ENCODE measurements around the gene C14orf132.

- TF ChIP-seq CTCF (optimal IDR thresholded peaks at IDR 0.05 in 1 of 3, IDR thresholded peaks at IDR 0.05 in 1 of 3, conservative IDR thresholded peaks at IDR 0.05 in 1 of 3; ENCODE audit: extremely low read depth in 1 of 3, insufficient read depth in 2 of 3, low read length in 3 of 3), result no peak
- TF ChIP-seq EZH2 (IDR thresholded peaks at IDR 0.05; ENCODE audit: low read length), result no peak
Observed at GRCh38 chr14:96060186-96060933, 21.2 kb downstream of the C14orf132 start.

Data from keratinocyte (primary cell).